H9 (cell line): ENCODE results near the gene EIF1AD. TPM values are rescaled to one million over a fixed set of nuclear protein-coding genes. Genes with fewer than 3 reads are reported as not detected.

ENCODE experiments used
- DNase-seq: peaks from one replicate; pipeline ENCODE4 v3.0.0-alpha.2; 2017
- H2AFZ ChIP-seq: one replicate; pipeline ENCODE4 v1.6.1; 2013; ENCODE audit warnings: mild to moderate bottlenecking, low read length, control low read depth, moderate library complexity
- H2AK5ac ChIP-seq: 2 replicates; pipeline ENCODE4 v1.6.1; 2013; ENCODE audit warnings: low read length, control low read depth, mixed read lengths; ENCODE audit not compliant: insufficient read length
- H2BK120ac ChIP-seq: one replicate; pipeline ENCODE4 v1.6.1; 2013; ENCODE audit warnings: low read depth, mild to moderate bottlenecking, low read length, control low read depth, inconsistent platforms; ENCODE audit not compliant: poor library complexity, severe bottlenecking
- H2BK12ac ChIP-seq: 2 replicates; pipeline ENCODE4 v1.6.1; 2013; ENCODE audit warnings: low read length, control low read depth, mixed read lengths, low read depth; ENCODE audit not compliant: insufficient read length
- H2BK15ac ChIP-seq: 2 replicates; pipeline ENCODE4 v1.6.1; 2013; ENCODE audit warnings: low read depth, low read length, control low read depth
- H2BK20ac ChIP-seq: one replicate; pipeline ENCODE4 v1.6.1; 2013; ENCODE audit warnings: low read depth, mild to moderate bottlenecking, low read length, control low read depth, inconsistent platforms; ENCODE audit not compliant: poor library complexity, severe bottlenecking
- H2BK5ac ChIP-seq: 2 replicates; pipeline ENCODE4 v1.6.1; 2013; ENCODE audit warnings: low read length, control low read depth, mixed read lengths; ENCODE audit not compliant: insufficient read length
- H3K14ac ChIP-seq: 2 replicates; pipeline ENCODE4 v1.6.1; 2013; ENCODE audit warnings: low read length, control low read depth; ENCODE audit not compliant: insufficient read depth
- H3K18ac ChIP-seq: 2 replicates; pipeline ENCODE4 v1.6.1; 2013; ENCODE audit warnings: low read depth, mild to moderate bottlenecking, mixed read lengths, low read length, control low read depth; ENCODE audit not compliant: insufficient read length
- H3K23ac ChIP-seq: 2 replicates; pipeline ENCODE4 v1.6.1; 2013; ENCODE audit warnings: low read length, control low read depth, mixed read lengths, low read depth; ENCODE audit not compliant: insufficient read length
- H3K23me2 ChIP-seq: 2 replicates; pipeline ENCODE4 v1.6.1; 2013; ENCODE audit warnings: low read depth, mild to moderate bottlenecking, mixed read lengths, low read length, control low read depth; ENCODE audit not compliant: insufficient read length, poor library complexity, severe bottlenecking
- H3K27ac ChIP-seq: 2 replicates; pipeline ENCODE4 v1.5.1; 2013; ENCODE audit warnings: low read length, control low read depth, mixed read lengths, low read depth; ENCODE audit not compliant: insufficient read length
- H3K27me3 ChIP-seq: 2 replicates; pipeline ENCODE4 v1.6.1; 2013; ENCODE audit warnings: low read length, control low read depth, inconsistent platforms; ENCODE audit not compliant: insufficient read depth
- H3K4ac ChIP-seq: 2 replicates; pipeline ENCODE4 v1.6.1; 2013; ENCODE audit warnings: low read depth, mild to moderate bottlenecking, control low read depth, inconsistent platforms, low read length, moderate library complexity
- H3K4me1 ChIP-seq: 2 replicates; pipeline ENCODE4 v1.6.1; 2013; ENCODE audit warnings: low read length, control low read depth, inconsistent platforms; ENCODE audit not compliant: insufficient read depth
- H3K4me2 ChIP-seq: 2 replicates; pipeline ENCODE4 v1.6.1; 2013; ENCODE audit warnings: low read length, control low read depth, mixed read lengths; ENCODE audit not compliant: insufficient read length, insufficient read depth
- H3K56ac ChIP-seq: 2 replicates; pipeline ENCODE4 v1.6.1; 2013; ENCODE audit warnings: low read depth, mild to moderate bottlenecking, mixed read lengths, low read length, control low read depth; ENCODE audit not compliant: insufficient read length
- H3K79me1 ChIP-seq: 2 replicates; pipeline ENCODE4 v1.6.1; 2013; ENCODE audit warnings: low read depth, mild to moderate bottlenecking, moderate library complexity, low read length, control low read depth, inconsistent platforms; ENCODE audit not compliant: insufficient read depth, poor library complexity, severe bottlenecking
- H3K79me2 ChIP-seq: 2 replicates; pipeline ENCODE4 v1.6.1; 2013; ENCODE audit warnings: low read length, control low read depth, inconsistent platforms; ENCODE audit not compliant: insufficient read depth
- H3K9ac ChIP-seq: 2 replicates; pipeline ENCODE4 v1.6.1; 2013; ENCODE audit warnings: low read length, control low read depth, mixed read lengths; ENCODE audit not compliant: insufficient read length; ENCODE audit errors: extremely low read depth
- H3K9me3 ChIP-seq: one replicate; pipeline ENCODE4 v1.6.1; 2013; ENCODE audit warnings: low read depth, low read length, inconsistent platforms; ENCODE audit not compliant: control insufficient read depth
- H3T11ph ChIP-seq: one replicate; pipeline ENCODE4 v1.6.1; 2013; ENCODE audit warnings: mild to moderate bottlenecking, low read length, control low read depth, inconsistent platforms
- H4K20me1 ChIP-seq: one replicate; pipeline ENCODE4 v1.6.1; 2013; ENCODE audit not compliant: control insufficient read depth, insufficient read length, insufficient read depth
- H4K5ac ChIP-seq: 2 replicates; pipeline ENCODE4 v1.6.1; 2013; ENCODE audit warnings: low read depth, mild to moderate bottlenecking, mixed read lengths, low read length, control low read depth; ENCODE audit not compliant: insufficient read length
- H4K8ac ChIP-seq: replicated peaks from 2 replicates; pipeline ENCODE4 v1.6.1; 2013; ENCODE audit warnings: low read length, control low read depth, mixed read lengths, low read depth; ENCODE audit not compliant: insufficient read length
- H4K91ac ChIP-seq: 2 replicates; pipeline ENCODE4 v1.6.1; 2013; ENCODE audit warnings: low read depth, mild to moderate bottlenecking, moderate library complexity, mixed read lengths, low read length, control low read depth; ENCODE audit not compliant: insufficient read length
- H3K27ac Mint-ChIP-seq, 3 experiments: 2 replicates in 2 of 3; 3 replicates in 1 of 3; pipeline ENCODE4 v1.8.0; 2020 to 2021; ENCODE audit warnings: mixed read lengths in 3 of 3, mild to moderate bottlenecking in 1 of 3, moderate library complexity in 1 of 3
- H3K27me3 Mint-ChIP-seq: 2 replicates; pipeline ENCODE4 v1.8.0; 2021; ENCODE audit warnings: low read depth, mild to moderate bottlenecking, moderate library complexity, mixed read lengths
- H3K36me3 Mint-ChIP-seq, 3 experiments: 2 replicates in 2 of 3; 3 replicates in 1 of 3; pipeline ENCODE4 v1.8.0; 2020 to 2021; ENCODE audit warnings: low read depth in 3 of 3, mixed read lengths in 3 of 3; ENCODE audit not compliant: insufficient read depth in 1 of 3
- H3K4me1 Mint-ChIP-seq, 2 experiments: 2 replicates each; pipeline ENCODE4 v1.8.0; 2020; ENCODE audit warnings: mixed read lengths in 2 of 2
- H3K4me3 Mint-ChIP-seq, 2 experiments: 2 replicates in 1 of 2; 3 replicates in 1 of 2; pipeline ENCODE4 v1.8.0; 2020 to 2021; ENCODE audit warnings: mild to moderate bottlenecking in 2 of 2, mixed read lengths in 2 of 2, moderate library complexity in 1 of 2
- H3K9me3 Mint-ChIP-seq, 2 experiments: 2 replicates in 1 of 2; 3 replicates in 1 of 2; pipeline ENCODE4 v1.8.0; 2020; ENCODE audit warnings: mild to moderate bottlenecking in 2 of 2, mixed read lengths in 2 of 2, moderate library complexity in 1 of 2
- WGBS: extraction: QIAGEN DNeasy Blood & Tissue Kit; methylation state at CpG from one replicate; pipeline ENCODE4 v1.1.7; 2013; ENCODE audit warnings: missing lambda C conversion rate, low lambda C conversion rate, mixed read lengths; ENCODE audit not compliant: insufficient read length; ENCODE audit errors: extremely low coverage; 5-methylcytosine and 5-hydroxymethylcytosine counted together
- total RNA-seq: library from RNA; stranded (reverse); gene quantifications from 2 replicates; pipeline ENCODE4 v1.2.1, GENCODE V29; 2021
- TF ChIP-seq, protein P1 (sequence below): fragments of 200-600 bp; sonication (generic); conservative IDR thresholded peaks from 3 replicates; pipeline ENCODE4 v1.8.0; 2021; ENCODE audit warnings: antibody characterized with exemption, mild to moderate bottlenecking

The EIF1AD gene
- total RNA-seq, 1 experiment from 2014 or later, result 46.7 TPM

DNA sequence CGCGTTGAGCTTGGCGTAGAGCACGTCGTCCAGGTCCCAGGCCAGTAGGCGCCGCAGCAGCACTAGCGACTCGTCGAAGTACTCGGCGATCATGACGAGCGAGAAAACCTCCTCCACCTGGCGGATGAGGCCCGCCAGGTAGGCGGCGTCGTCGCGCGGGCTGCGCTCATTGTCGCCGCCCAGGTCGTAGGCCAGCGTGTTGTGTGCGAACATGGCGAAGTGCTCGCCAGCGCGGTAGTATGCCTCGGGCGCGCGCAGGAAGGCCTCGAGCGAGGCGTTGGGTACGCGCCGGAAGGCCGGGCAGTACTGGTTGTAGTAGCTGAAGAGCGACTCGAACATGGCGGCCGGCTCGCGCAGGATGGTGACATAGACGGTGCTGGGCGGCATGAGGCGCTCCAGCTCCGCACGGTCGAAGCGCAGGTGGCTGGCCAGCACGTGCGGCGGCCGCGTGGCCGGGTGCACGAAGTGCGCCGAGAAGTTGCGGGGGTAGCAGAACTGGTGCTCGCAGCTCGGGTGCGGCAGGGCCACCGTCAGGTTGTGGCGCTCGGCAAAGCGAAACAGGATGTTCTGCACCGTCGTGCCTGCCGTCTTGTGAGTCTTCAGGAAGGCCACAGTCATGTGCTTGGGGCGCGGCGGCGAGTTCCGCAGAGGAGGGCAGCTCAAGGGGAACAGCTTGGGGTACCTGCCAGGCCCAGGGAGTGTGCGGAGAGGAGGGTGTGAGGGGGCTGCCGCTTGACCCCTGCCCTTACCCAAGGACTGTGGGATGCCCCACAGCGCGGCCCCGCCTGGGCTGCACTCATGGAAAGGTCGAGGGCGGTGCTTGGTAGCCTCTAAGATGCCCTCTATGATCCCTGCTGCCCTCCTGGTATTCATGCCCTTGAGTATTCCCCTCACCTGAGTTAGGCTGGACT is 41.3 kb upstream of the EIF1AD start:
- peaks cover 0 to 3% of the 10 kb centered on the region in 2 experiments; a peak in 2 of 5 replicates for H3K9me3 Mint-ChIP-seq
- no peaks in the 10 kb centered on the region for H3K27me3 ChIP-seq
- no peak overlapping the region for H3K18ac ChIP-seq
- H3K56ac ChIP-seq, result no peak overlapping the region
- no peak overlapping the region for H3K4me3 Mint-ChIP-seq
- no peaks in the 10 kb centered on the region for H3K27me3 Mint-ChIP-seq
- H2BK15ac ChIP-seq, result no peak overlapping the region
- H3K23ac ChIP-seq, result no peak overlapping the region
- no peak overlapping the region for H3K14ac ChIP-seq
- H3K79me1 ChIP-seq, result no peaks in the 10 kb centered on the region
- H2AK5ac ChIP-seq, result no peak overlapping the region
- no peak overlapping the region for H3K9ac ChIP-seq
- H4K5ac ChIP-seq, result no peak overlapping the region
- no CpG with 5 or more reads among the region's 88 CpGs for WGBS
- no peak overlapping the region for H3K27ac ChIP-seq
- no peak overlapping the region for H2BK20ac ChIP-seq
- H3T11ph ChIP-seq, result no peak overlapping the region
- DNase-seq, result no peak
- no peaks in the 10 kb centered on the region for H3K9me3 ChIP-seq
- no peak overlapping the region for H3K4ac ChIP-seq
- H3K79me2 ChIP-seq, result no peaks in the 10 kb centered on the region
- no peak overlapping the region for H4K91ac ChIP-seq
- TF ChIP-seq, protein P1, sequence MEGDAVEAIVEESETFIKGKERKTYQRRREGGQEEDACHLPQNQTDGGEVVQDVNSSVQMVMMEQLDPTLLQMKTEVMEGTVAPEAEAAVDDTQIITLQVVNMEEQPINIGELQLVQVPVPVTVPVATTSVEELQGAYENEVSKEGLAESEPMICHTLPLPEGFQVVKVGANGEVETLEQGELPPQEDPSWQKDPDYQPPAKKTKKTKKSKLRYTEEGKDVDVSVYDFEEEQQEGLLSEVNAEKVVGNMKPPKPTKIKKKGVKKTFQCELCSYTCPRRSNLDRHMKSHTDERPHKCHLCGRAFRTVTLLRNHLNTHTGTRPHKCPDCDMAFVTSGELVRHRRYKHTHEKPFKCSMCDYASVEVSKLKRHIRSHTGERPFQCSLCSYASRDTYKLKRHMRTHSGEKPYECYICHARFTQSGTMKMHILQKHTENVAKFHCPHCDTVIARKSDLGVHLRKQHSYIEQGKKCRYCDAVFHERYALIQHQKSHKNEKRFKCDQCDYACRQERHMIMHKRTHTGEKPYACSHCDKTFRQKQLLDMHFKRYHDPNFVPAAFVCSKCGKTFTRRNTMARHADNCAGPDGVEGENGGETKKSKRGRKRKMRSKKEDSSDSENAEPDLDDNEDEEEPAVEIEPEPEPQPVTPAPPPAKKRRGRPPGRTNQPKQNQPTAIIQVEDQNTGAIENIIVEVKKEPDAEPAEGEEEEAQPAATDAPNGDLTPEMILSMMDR, result no peak
- no peak overlapping the region for H2BK120ac ChIP-seq
- no peak overlapping the region for H3K27ac Mint-ChIP-seq
- H3K36me3 Mint-ChIP-seq, result peaks cover 17 to 32% (median 21%) of the 10 kb centered on the region in 3 experiments; a peak in 6 of 7 replicates
- peaks cover 16 to 21% of the 10 kb centered on the region in 2 experiments for H3K4me1 Mint-ChIP-seq
- no peak overlapping the region for H2AFZ ChIP-seq
- no peak overlapping the region for H2BK5ac ChIP-seq
- no peak overlapping the region for H3K4me2 ChIP-seq
- H4K20me1 ChIP-seq, result peaks cover 3% of the 10 kb centered on the region
- no peak overlapping the region for H4K8ac ChIP-seq
- peaks cover 1% of the 10 kb centered on the region for H3K23me2 ChIP-seq
- no peak overlapping the region for H2BK12ac ChIP-seq
- no peaks in the 10 kb centered on the region for H3K4me1 ChIP-seq
